ENCODE results near the gene SLC10A6.

SLC10A6 gene

GRCh38 chr4:86775061-86775460 lies 74.1 kb downstream of the SLC10A6 start:
- DNase-seq: no peak
